Spinal cord (tissue), 4 donors: Measurements from ENCODE around the gene ADGRE1. TPM values are rescaled to one million over a fixed set of nuclear protein-coding genes. Genes with fewer than 3 reads are reported as not detected.

Experiments used
- polyA plus RNA-seq, 2 donors: library from polyadenylated mRNA; unstranded; fragments of 120-200 nt; gene quantifications; one replicate each; pipeline ENCODE4 v1.2.1, GENCODE V29; 2013; ENCODE audit not compliant: insufficient read length in 2 of 2
- small RNA-seq: library from RNA; depleted of rRNA; stranded (forward); fragments of <200 nt; gene quantifications from one replicate; pipeline ENCODE3, GENCODE V24; 2014; ENCODE audit warnings: low replicate concordance
- total RNA-seq, 2 donors: library from RNA; depleted of rRNA in 1 of 2; stranded (reverse); fragments of 120-200 nt in 1 of 2; fragments of >200 nt in 1 of 2; gene quantifications; one replicate each; pipeline versions ENCODE4 v1.2.3 to v1.2.4, GENCODE V29; 2013 to 2014

ADGRE1 gene
- total and polyA plus RNA-seq, 4 donors, result 0.11 to 1.1 TPM; not detected in 2

Small RNA genes within 50 kb of the gene (small RNA-seq; reads per million reads assigned to genes)
- not detected for gene RF00017

Other genes starting within 250 kb of the ADGRE1 start
- gene TNFSF14, start 217.4 kb upstream of the ADGRE1 start, total RNA-seq, result under 1 TPM; 0.06 to 0.10 TPM
- gene TNFSF14, start 217.4 kb upstream of the ADGRE1 start, polyA plus RNA-seq, result under 1 TPM; 0.12 to 0.17 TPM
- 100 to 1,000 TPM in 1 of 2 donors, 10 to 100 TPM in 1; 72.9 to 118 TPM for gene C3, start 166.9 kb upstream of the ADGRE1 start, total RNA-seq
- gene C3, start 166.9 kb upstream of the ADGRE1 start, polyA plus RNA-seq, result 100 to 1,000 TPM; 104 to 163 TPM
- gene GPR108, start 150.0 kb upstream of the ADGRE1 start, total RNA-seq, result 10 to 100 TPM; 21.2 to 46.6 TPM
- gene GPR108, start 150.0 kb upstream of the ADGRE1 start, polyA plus RNA-seq, result 10 to 100 TPM; 55.7 to 56.6 TPM
- gene TRIP10, start 147.9 kb upstream of the ADGRE1 start, total RNA-seq, result 10 to 100 TPM in 1 of 2 donors, 1 to 10 TPM in 1; 8.7 to 19.8 TPM
- gene TRIP10, start 147.9 kb upstream of the ADGRE1 start, polyA plus RNA-seq, result 10 to 100 TPM; 14.4 to 22.8 TPM
- under 1 TPM; 0.20 to 0.50 TPM for gene SH2D3A, start 120.1 kb upstream of the ADGRE1 start, total RNA-seq
- gene SH2D3A, start 120.1 kb upstream of the ADGRE1 start, polyA plus RNA-seq, result 1 to 10 TPM; 1.3 to 1.7 TPM
- 1 to 10 TPM; 4.3 to 9.5 TPM for gene VAV1, start 114.9 kb upstream of the ADGRE1 start, total RNA-seq
- gene VAV1, start 114.9 kb upstream of the ADGRE1 start, polyA plus RNA-seq, result 1 to 10 TPM; 4.2 to 6.0 TPM
- gene MBD3L2B, start 133.9 kb downstream of the ADGRE1 start, total RNA-seq, result not detected
- not detected for gene MBD3L2B, start 133.9 kb downstream of the ADGRE1 start, polyA plus RNA-seq
- gene MBD3L5, start 143.0 kb downstream of the ADGRE1 start, total RNA-seq, result not detected
- not detected for gene MBD3L5, start 143.0 kb downstream of the ADGRE1 start, polyA plus RNA-seq
- not detected for gene MBD3L4, start 152.6 kb downstream of the ADGRE1 start, total RNA-seq
- gene MBD3L4, start 152.6 kb downstream of the ADGRE1 start, polyA plus RNA-seq, result not detected
- gene MBD3L2, start 161.7 kb downstream of the ADGRE1 start, total RNA-seq, result not detected
- not detected for gene MBD3L2, start 161.7 kb downstream of the ADGRE1 start, polyA plus RNA-seq
- gene MBD3L3, start 171.1 kb downstream of the ADGRE1 start, total RNA-seq, result not detected
- gene MBD3L3, start 171.1 kb downstream of the ADGRE1 start, polyA plus RNA-seq, result not detected
- 10 to 100 TPM; 17.6 to 18.1 TPM for gene ZNF557, start 182.1 kb downstream of the ADGRE1 start, total RNA-seq
- 1 to 10 TPM; 6.9 to 8.9 TPM for gene ZNF557, start 182.1 kb downstream of the ADGRE1 start, polyA plus RNA-seq